CD4-positive, alpha-beta memory T cell (primary cell): ENCODE data around the gene RHOA. TPM values are rescaled to one million over a fixed set of nuclear protein-coding genes. Genes with fewer than 3 reads are reported as not detected.
"Not testable (repeated sequence)": the region's sequence is repeated elsewhere in the genome, so short reads cannot be mapped to it uniquely, and the experiment has no call there.

ENCODE experiments used
- CTCF ChIA-PET: fragments of 350-600 bp; sonication (Branson Sonifier 250); formaldehyde crosslinking; loops from one replicate; lab custom pipeline; 2021; ENCODE audit warnings: inconsistent platforms; ENCODE audit not compliant: partially characterized antibody; lab: Charles Lee
- POLR2A ChIA-PET: fragments of 350-600 bp; sonication (Branson Sonifier 250); formaldehyde crosslinking; loops from one replicate; lab custom pipeline; 2021; ENCODE audit not compliant: partially characterized antibody; lab: Charles Lee
- DNase-seq, 5 donors: peaks; one replicate each; pipeline versions ENCODE4 v3.0.0 to v3.0.0-alpha.2; 2020 to 2022; ENCODE audit warnings: mixed read lengths in 1 of 5
- H3K27ac ChIP-seq: one replicate; pipeline ENCODE4 v1.7.0; 2013; ENCODE audit warnings: low read depth, low read length
- H3K27me3 ChIP-seq: 2 replicates; pipeline ENCODE4 v1.7.0; 2013; ENCODE audit warnings: mild to moderate bottlenecking, low read length, moderate library complexity; ENCODE audit not compliant: insufficient read depth
- H3K36me3 ChIP-seq: 2 replicates; pipeline ENCODE4 v1.7.0; 2013; ENCODE audit warnings: mild to moderate bottlenecking, low read length, moderate library complexity; ENCODE audit not compliant: insufficient read depth
- H3K4me1 ChIP-seq: 2 replicates; pipeline ENCODE4 v1.7.0; 2013; ENCODE audit warnings: mild to moderate bottlenecking, low read length, moderate library complexity; ENCODE audit not compliant: insufficient read depth
- H3K4me3 ChIP-seq, 2 donors: one replicate each; pipeline ENCODE4 v1.7.0; 2013; ENCODE audit warnings: low read length in 2 of 2, mild to moderate bottlenecking in 1 of 2
- H3K9me3 ChIP-seq, 2 donors: one replicate each; pipeline ENCODE4 v1.7.0; 2013; ENCODE audit warnings: low read length in 2 of 2, control low read depth in 1 of 2; ENCODE audit not compliant: control insufficient read depth in 1 of 2
- H3K27ac Mint-ChIP-seq, 7 donors: one replicate each; pipeline ENCODE4 v1.8.0; 2020 to 2021; ENCODE audit warnings: mixed read lengths in 7 of 7, mild to moderate bottlenecking in 6 of 7, inconsistent platforms in 3 of 7, moderate library complexity in 3 of 7
- H3K27me3 Mint-ChIP-seq, 2 donors: one replicate each; pipeline ENCODE4 v1.8.0; 2020 to 2021; ENCODE audit warnings: mixed read lengths in 2 of 2
- H3K36me3 Mint-ChIP-seq, 2 donors: one replicate each; pipeline ENCODE4 v1.8.0; 2020 to 2021; ENCODE audit warnings: mixed read lengths in 2 of 2, inconsistent platforms in 1 of 2, mild to moderate bottlenecking in 1 of 2
- H3K4me1 Mint-ChIP-seq, 4 donors: one replicate each; pipeline ENCODE4 v1.8.0; 2020 to 2021; ENCODE audit warnings: mixed read lengths in 4 of 4, mild to moderate bottlenecking in 1 of 4
- H3K4me3 Mint-ChIP-seq, 8 donors: one replicate each; pipeline ENCODE4 v1.8.0; 2020 to 2021; ENCODE audit warnings: mixed read lengths in 8 of 8, mild to moderate bottlenecking in 7 of 8, moderate library complexity in 6 of 8, inconsistent platforms in 3 of 8
- H3K9me3 Mint-ChIP-seq, 8 donors: one replicate each; pipeline ENCODE4 v1.8.0; 2020 to 2021; ENCODE audit warnings: mixed read lengths in 8 of 8, mild to moderate bottlenecking in 5 of 8, inconsistent platforms in 3 of 8, moderate library complexity in 1 of 8
- intact Hi-C: fragments of 100-400 bp; cut with micrococcal nuclease; formaldehyde crosslinking; loops from one replicate; pipeline ENCODE4 v1.15.1; 2023
- polyA plus RNA-seq, 2 donors: library from polyadenylated mRNA; unstranded; fragments of 300-500 nt; fragmentation: Illumina TruSeq; gene quantifications; one replicate each; pipeline ENCODE4 v1.2.3, GENCODE V29; 2021
- total RNA-seq, 2 experiments: library from RNA; stranded (reverse); gene quantifications; one replicate each; pipeline ENCODE4 v1.2.3, GENCODE V29; 2021

The RHOA gene
- total and polyA plus RNA-seq, 4 experiments from 2014 or later, result 246 to 784 (median 443) TPM

- no peak for DNase-seq
- Mint-ChIP-seq H3K4me1 (peaks cover 12 to 36% (median 25%) of the 10 kb centered on the region in 4 donors), H3K4me3 (peak overlapping the region in 2 of 8 donors; percentile 11 to 30), H3K27ac (peak overlapping the region in 2 of 7 donors; percentile 33 to 81), H3K9me3 (peaks cover 0 to 1% (median 0%) of the 10 kb centered on the region in 8 donors), H3K36me3 (peaks cover 5 to 12% of the 10 kb centered on the region in 2 donors), H3K27me3 (no peaks in the 10 kb centered on the region)
- H3K4me3 ChIP-seq, result no peak overlapping the region
- no peak overlapping the region for H3K27ac ChIP-seq
- no peaks in the 10 kb centered on the region for H3K36me3 ChIP-seq
- POLR2A ChIA-PET, result interaction anchor here (0.5 to 4.1 kb wide), 4 partner anchors 13 to 1670 kb away, joined by 3 to 33 read pairs (median 4); partner anchors contain the start of gene USP4
- H3K27me3 ChIP-seq, result no peaks in the 10 kb centered on the region
- CTCF ChIA-PET, result interaction anchor here (1.0 to 2.5 kb wide), 3 partner anchors 10 to 13 kb away, joined by 3 to 10 read pairs (median 7); partner anchors contain the start of gene USP4
- intact Hi-C loops, result loop anchor here (1.0 kb wide), 1 partner anchor 13 kb away; the partner anchor contains the start of gene USP4
- peaks cover 24% of the 10 kb centered on the region for H3K4me1 ChIP-seq
- no peaks in the 10 kb centered on the region for H3K9me3 ChIP-seq
Observed at GRCh38 chr3:49352890-49353421, 58.8 kb downstream of the RHOA start.

- CTCF ChIA-PET, result interaction anchor here (1.5 to 2.5 kb wide), 2 partner anchors 10 to 12 kb away, joined by 7 to 10 read pairs; partner anchors contain the start of gene USP4
- intact Hi-C loops, result loop anchor here (1.0 kb wide), 1 partner anchor 12 kb away; the partner anchor contains the start of gene USP4
- Mint-ChIP-seq H3K4me3 (peak overlapping the region in 1 of 8 donors; percentile 14), H3K27ac (peak overlapping the region in 6 of 7 donors; percentile 15 to 84 (median 74)), H3K27me3 (no peaks in the 10 kb centered on the region), H3K9me3 (peaks cover 0 to 1% (median 0%) of the 10 kb centered on the region in 8 donors), H3K4me1 (peaks cover 11 to 32% (median 23%) of the 10 kb centered on the region in 4 donors), H3K36me3 (peaks cover 5 to 8% of the 10 kb centered on the region in 2 donors)
- Histone ChIP-seq H3K27me3 (no peaks in the 10 kb centered on the region), H3K27ac (no peak overlapping the region), H3K9me3 (no peaks in the 10 kb centered on the region), H3K4me1 (peaks cover 20% of the 10 kb centered on the region), H3K4me3 (no peak overlapping the region), H3K36me3 (no peaks in the 10 kb centered on the region)
- no peak for DNase-seq
- POLR2A ChIA-PET, result interaction anchor here (1.1 to 4.1 kb wide), 2 partner anchors 12 to 59 kb away, joined by 3 to 33 read pairs; partner anchors contain the start of gene USP4
Observed at GRCh38 chr3:49352281-49352680, 59.5 kb downstream of the RHOA start.

- H3K27ac Mint-ChIP-seq, result peak overlapping the region; percentile 36 to 84 (median 52)
- no peak overlapping the region for H3K27ac ChIP-seq
- peaks cover 0 to 1% (median 0%) of the 10 kb centered on the region in 8 donors for H3K9me3 Mint-ChIP-seq
- no peaks in the 10 kb centered on the region for H3K9me3 ChIP-seq
- H3K4me1 ChIP-seq, result peaks cover 13% of the 10 kb centered on the region
- ChIA-PET POLR2A (interaction anchor here (1.1 to 4.1 kb wide), 3 partner anchors 9 to 59 kb away, joined by 3 to 33 read pairs (median 3); partner anchors contain the start of gene USP4), CTCF (interaction anchor here (0.8 to 2.5 kb wide), 3 partner anchors 9 to 11 kb away, joined by 6 to 10 read pairs (median 7); partner anchors contain the start of gene USP4)
- no peak for DNase-seq
- intact Hi-C loops, result loop anchor here (1.0 kb wide), 1 partner anchor 11 kb away; the partner anchor contains the start of gene USP4
- peaks cover 5% of the 10 kb centered on the region in 2 donors for H3K36me3 Mint-ChIP-seq
- no peak overlapping the region for H3K4me3 ChIP-seq
- peaks cover 10 to 30% (median 19%) of the 10 kb centered on the region in 4 donors for H3K4me1 Mint-ChIP-seq
- H3K4me3 Mint-ChIP-seq, result peak overlapping the region in 5 of 8 donors; percentile 5 to 57 (median 16)
- H3K36me3 ChIP-seq, result no peaks in the 10 kb centered on the region
- H3K27me3 Mint-ChIP-seq, result no peaks in the 10 kb centered on the region
- H3K27me3 ChIP-seq, result no peaks in the 10 kb centered on the region
Observed at GRCh38 chr3:49351521-49352011, 60.2 kb downstream of the RHOA start.

- Histone ChIP-seq H3K4me3 (no peak overlapping the region), H3K27me3 (no peaks in the 10 kb centered on the region), H3K9me3 (no peaks in the 10 kb centered on the region), H3K4me1 (peaks cover 14% of the 10 kb centered on the region), H3K36me3 (no peaks in the 10 kb centered on the region), H3K27ac (no peak overlapping the region)
- Mint-ChIP-seq H3K4me1 (peaks cover 10 to 31% (median 19%) of the 10 kb centered on the region in 4 donors), H3K9me3 (no peaks in the 10 kb centered on the region), H3K27me3 (no peaks in the 10 kb centered on the region), H3K36me3 (peaks cover 0 to 2% of the 10 kb centered on the region in 2 donors), H3K27ac (no peak overlapping the region), H3K4me3 (no peak overlapping the region)
- no peak for DNase-seq
- POLR2A ChIA-PET, result interaction anchor here (1.3 to 4.1 kb wide), 3 partner anchors 9 kb away, joined by 4 to 33 read pairs (median 4); partner anchors contain the start of gene USP4
- intact Hi-C loops, result loop anchor here (10.0 kb wide), 1 partner anchor 325 kb away; the partner anchor contains the start of genes IMPDH2 and NDUFAF3
- CTCF ChIA-PET, result interaction anchor here (1.3 kb wide), 1 partner anchor 10 kb away, joined by 6 read pairs; the partner anchor contains the start of gene USP4
Observed at GRCh38 chr3:49349348-49350114, 62.2 kb downstream of the RHOA start.

GRCh38 chr3:49348361-49348760 lies 63.4 kb downstream of the RHOA start:
- POLR2A ChIA-PET, result interaction anchor here (1.3 kb wide), 1 partner anchor 8 kb away, joined by 4 read pairs; the partner anchor contains the start of gene USP4

GRCh38 chr3:49346797-49347251 lies 65.0 kb downstream of the RHOA start:
- Mint-ChIP-seq H3K27me3 (no peaks in the 10 kb centered on the region), H3K9me3 (no peaks in the 10 kb centered on the region), H3K4me3 (no peak overlapping the region), H3K4me1 (peaks cover 12 to 20% (median 16%) of the 10 kb centered on the region in 4 donors), H3K36me3 (no peaks in the 10 kb centered on the region), H3K27ac (peak overlapping the region in 2 of 7 donors; percentile 48 to 79)
- Histone ChIP-seq H3K27ac (no peak overlapping the region), H3K36me3 (no peaks in the 10 kb centered on the region), H3K4me1 (peaks cover 14% of the 10 kb centered on the region), H3K27me3 (no peaks in the 10 kb centered on the region), H3K9me3 (no peaks in the 10 kb centered on the region), H3K4me3 (no peak overlapping the region)
- ChIA-PET POLR2A (no interaction called here), CTCF (interaction anchor here (0.7 kb wide), 1 partner anchor 734 kb away, joined by 3 read pairs; no protein-coding TSS in a partner anchor)
- DNase-seq, result no peak
- intact Hi-C loops, result loop anchor here (10.0 kb wide), 1 partner anchor 322 kb away; the partner anchor contains the start of genes IMPDH2 and NDUFAF3

More at GRCh38 chr3:49348361-49348760, 63.4 kb downstream of the RHOA start:
- H3K4me1 Mint-ChIP-seq, result peaks cover 10 to 26% (median 18%) of the 10 kb centered on the region in 4 donors
- not testable (repeated sequence) for H3K36me3 Mint-ChIP-seq, H3K27ac Mint-ChIP-seq, H3K4me3 ChIP-seq, H3K9me3 ChIP-seq, H3K36me3 ChIP-seq, DNase-seq, H3K27me3 Mint-ChIP-seq, H3K9me3 Mint-ChIP-seq, H3K4me3 Mint-ChIP-seq, H3K27ac ChIP-seq, H3K27me3 ChIP-seq
- H3K4me1 ChIP-seq, result peaks cover 14% of the 10 kb centered on the region
- intact Hi-C loops, result loop anchor here (10.0 kb wide), 1 partner anchor 324 kb away; the partner anchor contains the start of genes IMPDH2 and NDUFAF3
- CTCF ChIA-PET, result interaction anchor here (1.3 kb wide), 1 partner anchor 8 kb away, joined by 6 read pairs; the partner anchor contains the start of gene USP4
